ENCODE results near the gene FCAMR.
"Not testable (repeated sequence)": the region's sequence is repeated elsewhere in the genome, so short reads cannot be mapped to it uniquely, and the experiment has no call there.

FCAMR gene

DNA sequence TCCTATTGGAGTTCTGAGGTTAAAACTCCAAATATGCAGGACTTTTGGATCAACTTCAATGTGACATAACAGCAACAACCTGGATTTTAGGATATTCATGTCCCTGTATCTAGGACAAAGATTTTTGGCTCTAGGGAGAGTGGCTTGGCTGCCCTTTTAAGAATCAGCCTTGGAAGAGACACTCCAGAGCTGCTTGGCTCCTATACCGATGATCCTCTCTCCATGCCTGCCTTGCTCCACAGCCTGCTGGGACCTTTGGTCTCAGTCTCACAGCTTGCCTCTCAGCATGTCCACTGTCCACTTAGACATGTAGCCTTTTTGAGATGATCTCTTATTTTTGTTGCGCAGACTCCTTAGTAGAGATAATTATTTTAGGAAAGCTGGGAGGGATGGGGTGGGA, 44.0 kb downstream of the FCAMR start:
- peaks cover under 1% of the 10 kb centered on the region for H3K27me3 Mint-ChIP-seq
- intact Hi-C loops (cut with micrococcal nuclease) = no loop called here
- H3K9me3 Mint-ChIP-seq = no peaks in the 10 kb centered on the region
- H3K4me3 Mint-ChIP-seq = no peak overlapping the region
- H3K27ac Mint-ChIP-seq = no peak overlapping the region
- no peaks in the 10 kb centered on the region for H3K36me3 Mint-ChIP-seq (ENCODE audit: low read depth)
- peaks cover 25% of the 10 kb centered on the region for H3K4me1 Mint-ChIP-seq (ENCODE audit: low read depth)

DNA sequence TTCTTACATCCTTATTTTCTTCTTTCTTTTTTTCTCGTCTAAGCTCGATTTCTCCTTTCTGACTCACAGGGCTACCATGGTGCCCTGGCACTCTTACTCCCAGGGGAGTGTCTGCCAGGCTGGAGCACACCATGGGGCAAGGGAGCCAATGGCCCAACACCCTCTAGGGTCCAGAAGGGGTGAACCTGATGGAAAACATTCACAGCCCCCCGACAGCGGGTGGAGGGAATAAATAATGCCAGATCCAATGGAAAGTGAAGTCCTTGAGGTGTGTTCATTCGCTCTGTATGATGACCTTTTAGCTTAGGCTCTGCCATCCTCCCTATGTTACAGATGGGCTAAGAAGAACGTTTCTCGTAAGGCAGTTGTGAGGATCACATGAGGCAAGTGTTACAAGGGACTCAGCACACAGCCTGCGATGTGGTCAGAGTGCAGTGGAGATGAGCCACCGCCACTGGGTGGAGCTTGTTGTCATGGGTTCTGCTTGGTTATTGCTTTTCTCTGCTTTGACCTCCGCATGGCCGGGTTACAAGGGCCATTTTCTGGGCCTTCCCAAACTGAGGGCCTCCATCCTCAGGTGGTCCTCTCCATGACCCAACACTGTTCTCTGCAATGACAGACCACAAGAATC, 45.0 kb downstream of the FCAMR start:
- Mint-ChIP-seq H3K9me3 (no peaks in the 10 kb centered on the region), H3K27ac (no peak overlapping the region), H3K27me3 (no peaks in the 10 kb centered on the region), H3K4me3 (no peak overlapping the region), H3K36me3 (ENCODE audit: low read depth) (no peaks in the 10 kb centered on the region), H3K4me1 (ENCODE audit: low read depth) (peaks cover 24% of the 10 kb centered on the region)
- intact Hi-C loops (cut with micrococcal nuclease) = no loop called here

- no peaks in the 10 kb centered on the region for H3K9me3 Mint-ChIP-seq
- H3K4me3 Mint-ChIP-seq = no peak overlapping the region
- H3K27me3 Mint-ChIP-seq = no peaks in the 10 kb centered on the region
- no peak overlapping the region for H3K27ac Mint-ChIP-seq
- H3K36me3 Mint-ChIP-seq (ENCODE audit: low read depth) = no peaks in the 10 kb centered on the region
- intact Hi-C loops (cut with micrococcal nuclease) = no loop called here
- peaks cover 19% of the 10 kb centered on the region for H3K4me1 Mint-ChIP-seq (ENCODE audit: low read depth)
Observed at GRCh38 chr1:206924592-206925105, 45.6 kb downstream of the FCAMR start.

- H3K4me3 Mint-ChIP-seq; H3K27ac Mint-ChIP-seq; H3K27me3 Mint-ChIP-seq; H3K36me3 Mint-ChIP-seq (ENCODE audit: low read depth); intact Hi-C loops (cut with micrococcal nuclease); H3K9me3 Mint-ChIP-seq: not testable (repeated sequence)
- peaks cover 14% of the 10 kb centered on the region for H3K4me1 Mint-ChIP-seq (ENCODE audit: low read depth)
Observed at GRCh38 chr1:206923961-206924557, 46.2 kb downstream of the FCAMR start.

DNA sequence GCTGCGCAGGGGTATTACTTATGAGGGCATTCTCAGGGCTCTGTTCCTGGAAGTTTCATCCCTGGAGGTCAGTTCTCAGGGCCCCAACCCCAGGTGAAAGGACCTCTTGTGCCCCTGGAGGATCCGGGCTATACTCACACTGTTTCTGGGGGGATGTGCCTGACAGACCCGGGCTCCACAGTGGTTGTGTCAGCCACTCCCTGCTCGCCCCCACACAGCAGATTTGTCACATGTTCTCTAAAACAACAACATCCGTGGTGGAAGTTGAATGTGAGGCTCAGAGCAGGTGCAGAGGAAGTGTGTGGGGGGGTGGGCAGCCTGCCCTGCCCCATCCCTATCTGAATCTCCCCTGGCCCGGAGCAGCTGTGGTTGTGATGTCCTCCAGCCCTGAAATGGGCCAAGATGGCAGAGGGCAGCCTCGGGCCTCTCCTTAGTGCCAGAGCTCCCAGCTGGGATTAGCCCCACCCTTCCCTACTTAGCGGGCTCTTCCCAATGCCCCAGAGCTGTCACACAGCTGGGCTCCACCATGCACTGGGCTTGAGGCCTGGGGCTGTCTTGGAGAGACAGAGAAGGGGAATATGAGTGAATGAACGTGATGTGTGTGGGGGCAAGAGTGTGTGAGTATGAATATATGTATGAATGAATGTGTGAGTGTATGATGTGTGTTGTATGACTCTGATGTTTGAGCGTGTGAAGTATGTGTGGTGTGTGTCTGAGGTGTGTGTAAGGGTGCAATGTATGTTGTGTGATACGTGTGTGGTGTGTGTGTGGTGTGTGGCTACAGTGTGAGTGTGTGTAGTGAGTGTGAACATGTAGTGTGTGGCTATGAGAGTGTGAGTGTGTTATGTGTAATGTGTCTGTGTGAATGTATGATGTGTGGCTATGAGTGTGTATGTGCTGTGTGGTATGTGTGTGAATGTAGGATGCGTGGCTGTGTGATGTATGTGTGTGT, 47.0 kb downstream of the FCAMR start:
- H3K27me3 Mint-ChIP-seq = no peaks in the 10 kb centered on the region
- H3K4me3 Mint-ChIP-seq = no peak overlapping the region
- H3K36me3 Mint-ChIP-seq (ENCODE audit: low read depth) = no peaks in the 10 kb centered on the region
- H3K9me3 Mint-ChIP-seq = no peaks in the 10 kb centered on the region
- peaks cover 14% of the 10 kb centered on the region for H3K4me1 Mint-ChIP-seq (ENCODE audit: low read depth)
- intact Hi-C loops (cut with micrococcal nuclease) = no loop called here
- no peak overlapping the region for H3K27ac Mint-ChIP-seq

DNA sequence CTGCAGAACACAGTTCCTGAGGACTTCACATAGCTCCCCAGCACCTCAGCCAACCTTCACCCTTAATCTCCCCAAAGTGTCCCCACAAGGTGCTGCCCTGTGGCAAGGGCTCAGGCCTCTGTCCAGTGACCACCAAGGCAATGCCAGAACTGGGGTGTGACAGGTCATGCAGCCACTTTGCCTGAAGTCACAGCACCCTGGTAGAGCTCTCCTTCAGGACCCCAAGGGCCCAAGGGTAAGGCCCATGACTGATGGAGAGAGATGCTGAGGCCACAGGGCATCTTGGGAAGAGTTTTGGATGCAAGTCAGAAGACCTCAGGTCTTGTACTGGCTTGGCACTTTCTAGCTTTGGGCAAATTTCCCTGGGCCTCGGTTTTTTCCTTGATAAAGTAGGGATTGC, 47.7 kb downstream of the FCAMR start:
- Mint-ChIP-seq H3K4me3 (no peak overlapping the region), H3K4me1 (ENCODE audit: low read depth) (peaks cover 14% of the 10 kb centered on the region), H3K36me3 (ENCODE audit: low read depth) (no peaks in the 10 kb centered on the region), H3K9me3 (no peaks in the 10 kb centered on the region), H3K27me3 (peaks cover 4% of the 10 kb centered on the region), H3K27ac (no peak overlapping the region)
- intact Hi-C loops (cut with micrococcal nuclease) = no loop called here

DNA sequence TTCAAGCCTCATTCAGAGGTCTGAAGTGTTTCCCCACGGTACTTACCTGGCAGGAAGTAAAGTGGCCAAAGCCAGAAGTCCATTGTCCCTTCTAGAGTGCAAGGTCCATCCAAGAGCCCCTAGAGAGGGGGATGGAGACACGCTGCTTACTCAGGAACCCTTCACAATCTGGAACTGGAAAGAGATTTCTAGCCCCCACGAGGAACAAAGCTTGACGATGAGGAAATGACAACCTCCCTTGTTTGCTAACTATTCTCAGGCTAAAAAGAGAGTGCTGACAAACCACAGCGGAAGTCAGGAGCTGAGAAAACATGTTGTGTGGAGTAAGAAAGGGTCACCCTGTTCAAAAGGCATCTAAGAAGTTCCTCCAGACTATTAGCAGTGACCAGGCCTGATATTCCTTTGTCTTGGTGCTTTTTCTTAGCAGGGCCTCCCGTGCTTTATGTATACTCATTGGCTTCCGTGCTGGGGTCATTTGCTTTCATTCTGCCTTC, 48.4 kb downstream of the FCAMR start, which contains the start of gene FCMR:
Gene FCMR (minus strand): TSS at position 170 of the 494 bp plus-strand sequence. CDS start 87 bp downstream, at position 83.
- intact Hi-C loops (cut with micrococcal nuclease) = no loop called here
- H3K9me3 Mint-ChIP-seq = no peaks in the 10 kb centered on the region
- peaks cover 4% of the 10 kb centered on the region for H3K27me3 Mint-ChIP-seq
- H3K27ac Mint-ChIP-seq = no peak within 1 kb of the TSS
- peaks cover 14% of the 10 kb centered on the region for H3K4me1 Mint-ChIP-seq (ENCODE audit: low read depth)
- no peaks in the 10 kb centered on the region for H3K36me3 Mint-ChIP-seq (ENCODE audit: low read depth)
- H3K4me3 Mint-ChIP-seq = no peak within 1 kb of the TSS

- Mint-ChIP-seq H3K36me3 (ENCODE audit: low read depth) (no peaks in the 10 kb centered on the region), H3K4me1 (ENCODE audit: low read depth) (peaks cover 14% of the 10 kb centered on the region), H3K27ac (no peak overlapping the region), H3K4me3 (no peak overlapping the region), H3K9me3 (no peaks in the 10 kb centered on the region), H3K27me3 (peaks cover 27% of the 10 kb centered on the region)
- intact Hi-C loops (cut with micrococcal nuclease) = loop anchor here (10.0 kb wide), 1 partner anchor 283 kb away; the partner anchor contains the start of gene DYRK3
Observed at GRCh38 chr1:206918076-206918475, 52.2 kb downstream of the FCAMR start.

GRCh38 chr1:206916000-206916709, 54.1 kb downstream of the FCAMR start:
- intact Hi-C loops (cut with micrococcal nuclease) = loop anchor here (10.0 kb wide), 1 partner anchor 281 kb away; the partner anchor contains the start of gene DYRK3
- H3K36me3 Mint-ChIP-seq (ENCODE audit: low read depth) = no peaks in the 10 kb centered on the region
- no peaks in the 10 kb centered on the region for H3K9me3 Mint-ChIP-seq
- no peak overlapping the region for H3K4me3 Mint-ChIP-seq
- peaks cover 13% of the 10 kb centered on the region for H3K4me1 Mint-ChIP-seq (ENCODE audit: low read depth)
- peaks cover 38% of the 10 kb centered on the region for H3K27me3 Mint-ChIP-seq
- no peak overlapping the region for H3K27ac Mint-ChIP-seq

DNA sequence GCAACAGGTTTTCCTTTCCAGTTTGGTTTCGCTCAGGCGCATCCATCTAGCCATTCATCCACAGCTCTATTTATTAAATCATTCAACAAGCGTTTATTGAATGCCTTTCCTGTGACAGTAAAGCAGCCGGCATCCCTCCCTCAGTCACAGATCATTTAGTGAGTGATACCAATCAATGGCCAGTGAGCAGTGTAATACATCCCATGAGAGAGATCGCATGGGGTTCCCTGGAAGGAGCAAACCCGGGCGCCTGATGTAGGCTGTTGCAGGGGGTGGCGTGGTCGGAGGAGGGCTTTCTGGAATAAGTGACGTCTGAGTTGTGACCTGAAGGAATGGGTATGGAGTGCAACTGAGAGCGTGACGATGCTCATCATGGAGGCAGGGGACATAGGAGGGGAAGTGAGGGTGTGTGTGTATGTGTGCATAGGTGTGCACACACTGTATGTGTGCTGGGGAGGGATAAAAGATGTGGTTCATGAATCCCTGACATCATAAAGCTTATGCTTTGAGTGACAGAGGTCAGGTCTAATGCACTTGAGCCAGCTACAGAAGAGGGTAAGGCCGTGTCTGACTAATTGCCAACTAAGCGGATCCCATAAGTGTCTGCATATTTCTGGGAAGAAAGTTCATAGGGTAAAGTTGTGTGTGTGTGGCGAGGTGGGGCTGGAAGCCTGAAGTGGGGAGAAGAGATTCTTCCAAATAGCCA, 55.1 kb downstream of the FCAMR start:
- H3K36me3 Mint-ChIP-seq (ENCODE audit: low read depth) = no peaks in the 10 kb centered on the region
- H3K27me3 Mint-ChIP-seq = peaks cover 46% of the 10 kb centered on the region
- intact Hi-C loops (cut with micrococcal nuclease) = loop anchor here (10.0 kb wide), 1 partner anchor 280 kb away; the partner anchor contains the start of gene DYRK3
- H3K9me3 Mint-ChIP-seq = no peaks in the 10 kb centered on the region
- peaks cover 5% of the 10 kb centered on the region for H3K4me1 Mint-ChIP-seq (ENCODE audit: low read depth)
- H3K4me3 Mint-ChIP-seq = no peak overlapping the region
- H3K27ac Mint-ChIP-seq = no peak overlapping the region

DNA sequence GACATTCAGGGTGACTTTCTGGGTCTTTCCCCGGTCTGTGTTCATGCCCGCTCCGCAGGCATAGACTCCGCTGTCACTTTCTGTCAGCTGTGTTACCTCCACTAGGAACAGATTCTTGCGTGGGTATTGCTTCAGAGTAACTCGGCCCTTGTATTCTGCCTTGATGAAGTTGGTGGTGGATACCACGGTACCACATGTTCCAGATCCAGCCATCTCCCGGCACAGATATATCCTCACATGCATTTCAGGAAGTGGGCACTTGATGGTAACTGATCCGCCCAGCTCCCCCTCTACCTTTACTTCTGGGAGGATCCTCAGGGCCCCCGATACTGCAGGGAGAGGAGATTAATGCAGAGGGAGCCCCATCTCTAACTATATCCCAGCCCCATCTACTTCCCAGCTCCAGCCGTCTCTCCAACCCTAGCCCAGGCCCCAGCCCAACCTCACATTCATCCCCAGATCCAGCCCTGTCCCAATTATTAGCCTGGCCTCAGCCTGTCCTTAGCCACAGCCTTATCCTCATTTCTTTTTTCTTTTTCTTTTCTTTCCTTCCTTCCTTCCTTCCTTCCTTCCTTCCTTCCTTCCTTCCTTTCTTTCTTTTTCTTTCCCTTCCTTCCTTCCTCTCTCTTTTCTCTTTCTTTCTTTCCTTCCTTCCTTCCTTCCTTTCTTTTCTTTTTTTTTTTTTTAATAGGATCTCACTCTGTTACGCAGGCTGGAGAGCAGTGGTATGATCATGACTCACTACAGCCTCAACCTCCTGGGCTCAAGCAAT, 56.3 kb downstream of the FCAMR start:
- H3K36me3 Mint-ChIP-seq (ENCODE audit: low read depth) = no peaks in the 10 kb centered on the region
- H3K9me3 Mint-ChIP-seq = no peaks in the 10 kb centered on the region

GRCh38 chr1:206912445-206913095, 57.7 kb downstream of the FCAMR start:
- Mint-ChIP-seq H3K4me3 (no peak overlapping the region), H3K9me3 (no peaks in the 10 kb centered on the region), H3K27ac (no peak overlapping the region), H3K27me3 (peaks cover 64% of the 10 kb centered on the region), H3K36me3 (ENCODE audit: low read depth) (no peaks in the 10 kb centered on the region), H3K4me1 (ENCODE audit: low read depth) (peaks cover 10% of the 10 kb centered on the region)
- intact Hi-C loops (cut with micrococcal nuclease) = loop anchor here (1.0 to 10.0 kb wide), 6 partner anchors 48 to 305 kb away; partner anchors contain the start of genes DYRK3 and IL20

More for the DNA sequence above, 56.3 kb downstream of the FCAMR start:
- H3K27me3 Mint-ChIP-seq = peaks cover 56% of the 10 kb centered on the region
- H3K27ac Mint-ChIP-seq = no peak overlapping the region
- H3K4me3 Mint-ChIP-seq = no peak overlapping the region
- peaks cover 8% of the 10 kb centered on the region for H3K4me1 Mint-ChIP-seq (ENCODE audit: low read depth)
- intact Hi-C loops (cut with micrococcal nuclease) = loop anchor here (2.0 to 10.0 kb wide), 4 partner anchors 49 to 307 kb away; partner anchors contain the start of genes DYRK3 and IL20
